Hypothalamus (tissue), 51 donors: Measurements from ENCODE around the gene NRL.
"Not testable (repeated sequence)": the region's sequence is repeated elsewhere in the genome, so short reads cannot be mapped to it uniquely, and the experiment has no call there.

ENCODE experiments used
- DNase-seq, 51 donors: peaks; one replicate each; lab custom pipeline; 2025; lab: John Stamatoyannopoulos, UW

NRL gene

DNA sequence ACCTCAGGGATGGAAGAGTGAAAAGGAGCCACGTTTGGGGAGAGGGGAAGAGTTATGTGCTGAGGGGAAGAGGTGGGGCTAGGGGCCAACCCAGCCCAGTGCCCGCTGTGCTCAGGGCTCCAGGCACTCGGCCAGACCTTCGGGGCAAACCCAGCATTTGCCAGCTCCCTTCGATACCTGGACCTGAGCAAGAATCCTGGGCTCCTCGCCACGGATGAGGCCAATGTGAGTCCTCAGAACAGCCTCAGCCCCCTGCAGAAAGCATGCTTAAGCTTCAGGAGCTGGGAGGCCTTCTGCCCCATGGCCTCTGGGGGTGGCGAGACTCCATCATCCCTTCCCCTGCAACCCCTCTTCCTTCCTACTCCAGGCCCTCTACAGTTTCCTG lies 58.0 kb downstream of the NRL start:
- no peak for DNase-seq

DNA sequence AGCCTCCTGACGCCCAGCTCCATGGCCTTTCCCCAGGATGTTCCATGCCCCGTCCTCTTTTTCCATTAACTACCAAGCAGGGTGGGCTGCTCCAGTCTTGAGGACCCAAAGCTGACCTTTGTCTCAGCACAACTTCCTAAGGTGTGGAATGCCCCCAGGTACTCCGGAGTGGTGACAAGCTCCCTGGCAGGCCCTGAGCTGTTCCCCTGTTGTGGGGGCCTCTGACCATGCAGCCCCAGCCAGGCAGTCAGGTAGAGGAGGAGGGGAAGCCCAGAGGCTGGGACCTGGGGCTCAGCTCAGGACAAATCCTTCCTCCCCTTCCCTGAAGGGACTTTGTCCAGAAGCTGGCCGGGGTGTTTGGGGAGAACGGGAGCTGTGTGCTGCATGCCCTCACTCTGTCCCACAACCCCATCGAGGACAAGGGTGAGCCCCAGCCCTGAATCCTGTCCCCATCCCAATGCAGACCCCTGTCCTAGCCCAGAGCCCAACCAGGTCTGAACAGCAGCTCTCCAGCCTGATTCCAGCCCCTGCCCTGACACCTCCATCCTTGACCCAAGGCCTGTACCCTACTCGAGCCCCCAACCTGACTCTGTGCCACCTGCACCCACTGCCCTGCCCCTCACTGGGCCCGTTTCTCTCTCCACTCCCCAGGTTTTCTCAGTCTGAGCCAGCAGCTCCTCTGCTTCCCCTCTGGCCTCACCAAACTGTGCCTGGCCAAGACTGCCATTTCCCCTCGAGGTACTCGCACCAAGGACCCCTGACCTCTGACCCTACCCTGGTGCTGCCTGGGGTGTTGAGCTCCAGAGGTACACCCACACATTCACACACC lies 58.6 kb downstream of the NRL start:
- no peak for DNase-seq

DNA sequence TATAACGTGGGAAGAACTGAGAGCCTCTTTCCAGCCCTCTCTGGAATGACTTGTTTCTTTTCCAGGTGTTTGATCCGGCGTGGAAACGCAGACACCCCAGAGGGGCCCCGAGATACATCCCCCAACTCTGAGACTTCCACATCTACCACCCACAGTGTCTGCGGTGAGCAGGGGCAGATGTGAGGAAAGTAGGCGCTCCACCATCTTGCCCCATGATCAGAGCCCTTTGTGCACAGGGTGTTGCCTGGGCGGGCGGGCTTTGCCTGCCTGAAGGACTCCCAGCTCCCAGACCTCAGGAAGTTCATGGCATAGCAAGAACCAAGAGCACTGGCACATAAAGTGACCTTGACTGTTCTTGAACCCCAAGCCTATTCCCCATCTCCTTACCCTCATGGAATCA lies 60.1 kb downstream of the NRL start:
- no peak for DNase-seq

DNA sequence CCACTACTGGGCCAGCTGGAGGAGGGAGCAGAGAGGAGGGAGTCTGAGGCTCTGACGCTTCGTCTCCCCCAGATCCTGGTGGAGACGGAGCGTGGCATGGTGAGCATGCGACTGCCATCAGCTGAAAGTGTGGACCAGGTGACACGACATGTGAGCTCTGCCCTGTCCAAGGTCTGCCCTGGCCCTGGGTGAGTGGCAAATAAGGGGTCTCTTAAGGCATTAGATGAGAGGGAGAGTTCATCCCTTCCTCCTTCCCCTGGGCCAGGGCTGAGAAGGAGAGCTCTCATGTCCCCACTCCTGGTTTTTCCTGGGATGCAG lies 60.5 kb downstream of the NRL start:
- no peak for DNase-seq

DNA sequence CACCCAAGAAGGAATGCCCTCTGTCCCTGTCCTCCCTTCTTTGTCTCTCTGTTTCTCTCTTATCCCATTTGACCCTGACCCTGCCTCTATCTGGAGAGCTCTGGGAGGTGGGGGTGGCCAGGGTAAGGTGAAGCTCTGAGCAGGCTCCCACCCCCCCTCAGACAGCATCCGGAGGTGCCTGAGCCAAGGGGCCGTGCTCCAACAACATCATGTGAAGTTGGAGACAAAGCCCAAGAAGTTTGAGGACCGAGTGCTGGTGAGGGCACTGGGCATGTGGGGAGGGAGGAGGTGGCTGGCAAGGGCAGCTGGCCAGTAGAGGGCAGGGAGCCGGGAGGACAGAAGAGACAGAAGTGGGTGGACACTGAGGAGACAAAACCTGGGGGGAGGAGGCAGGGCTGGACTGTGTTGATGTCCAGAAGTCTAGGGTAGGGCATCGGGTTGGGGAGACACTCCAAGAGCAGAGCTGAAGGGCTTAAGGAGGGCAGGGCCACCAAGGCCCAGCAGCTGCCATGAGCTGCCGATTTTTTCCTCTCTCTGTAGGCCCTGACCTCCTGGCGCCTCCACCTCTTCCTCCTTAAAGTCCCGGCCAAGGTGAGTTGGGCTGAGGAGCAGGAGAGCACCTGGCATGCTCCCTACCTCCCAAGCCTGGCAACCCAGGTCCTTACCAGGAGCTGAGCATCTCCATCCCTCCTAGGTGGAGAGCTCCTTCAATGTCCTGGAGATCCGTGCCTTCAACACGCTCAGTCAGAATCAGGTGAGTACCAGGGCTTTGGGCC lies 61.0 kb downstream of the NRL start:
- peak in 5 of 51 donors; percentile 7 to 35 (median 17) for DNase-seq

DNA sequence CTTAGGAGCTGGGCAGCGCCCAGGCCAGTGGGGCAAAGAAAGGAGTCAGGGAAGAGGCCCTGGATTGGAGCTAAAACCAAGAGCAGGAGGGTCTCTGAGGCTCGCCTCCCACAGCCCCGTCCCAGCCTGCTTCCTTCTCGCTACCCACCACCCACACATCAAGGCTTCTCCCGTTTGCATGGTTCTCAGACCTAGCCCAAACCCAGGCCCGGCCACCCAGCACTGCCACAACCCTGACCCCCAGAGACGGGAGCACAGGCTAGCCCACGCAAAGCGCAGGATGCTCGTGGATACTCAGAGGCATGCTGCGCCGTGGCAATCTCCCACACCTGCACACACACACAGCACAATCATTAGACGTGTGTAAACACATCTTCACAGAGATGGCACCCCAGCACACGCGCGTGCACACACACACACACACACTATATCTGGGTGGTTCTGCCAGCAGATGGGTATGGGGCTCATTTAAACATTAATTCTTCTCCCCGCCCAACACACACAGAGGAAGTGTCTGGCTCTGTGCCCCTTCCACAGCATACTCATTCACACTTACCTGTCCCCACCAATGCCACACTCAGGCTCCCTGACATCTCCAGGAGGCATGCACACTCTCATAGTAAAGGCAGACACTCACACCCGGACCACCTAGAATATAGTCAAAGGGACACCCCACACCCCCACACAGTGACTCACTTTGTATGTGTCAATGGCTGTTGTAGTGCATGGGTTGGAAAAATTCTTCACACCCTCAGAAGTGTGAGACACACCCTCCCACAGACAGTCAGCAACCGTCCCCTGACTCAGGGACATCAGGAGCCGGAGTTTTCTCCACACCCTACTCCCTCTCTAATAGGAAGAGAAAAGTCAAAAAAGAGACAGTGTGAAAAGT lies 61.8 kb downstream of the NRL start:
- peak in 2 of 51 donors; percentile 21 to 62 for DNase-seq

DNA sequence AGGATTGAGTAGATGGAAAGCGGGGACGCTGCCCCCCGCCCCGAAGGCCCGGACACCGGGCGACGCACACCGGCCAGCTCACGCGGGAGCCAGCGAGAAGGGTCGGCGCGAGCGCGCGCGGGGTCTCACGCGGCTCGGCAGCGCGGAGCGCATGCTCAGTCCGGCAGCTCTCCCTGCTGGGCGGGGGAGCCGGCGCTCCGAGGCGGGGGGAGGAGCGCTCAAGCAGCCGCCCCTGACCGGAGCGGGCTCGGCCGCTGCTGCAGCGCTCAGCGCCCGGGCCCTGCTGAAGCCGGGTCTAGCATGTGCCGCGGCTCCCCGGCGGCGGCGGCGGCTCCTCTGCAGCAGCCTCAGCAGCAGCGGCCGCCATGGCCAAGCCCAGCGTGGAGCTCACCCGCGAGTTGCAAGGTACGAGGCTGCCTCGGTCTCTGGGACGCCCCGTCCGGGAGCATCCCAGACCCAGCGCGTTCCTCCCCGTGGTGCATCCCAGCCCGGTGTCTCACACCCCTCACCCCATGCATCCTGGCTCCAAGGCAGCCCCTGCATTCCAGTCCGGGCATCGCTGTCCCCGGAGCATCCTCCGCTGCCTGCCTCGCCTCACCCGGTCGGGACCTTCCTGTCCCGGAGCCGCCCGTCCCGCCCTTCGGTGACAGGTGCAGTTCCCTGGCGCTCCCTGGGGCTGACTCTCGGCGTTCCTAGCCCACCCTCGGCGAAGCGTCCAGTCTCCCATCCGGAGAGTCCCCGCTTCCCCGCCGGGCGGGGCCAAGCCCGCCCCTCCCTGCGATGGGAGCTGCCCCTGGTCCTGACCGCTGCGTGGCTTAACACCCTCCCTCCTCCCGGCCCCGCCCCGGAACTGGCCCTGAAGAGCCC lies 62.7 kb downstream of the NRL start, which contains the start of gene CARMIL3:
CARMIL3 (plus strand) TSS at position 221 of the 867 bp plus-strand sequence; CDS start at position 366, 145 bp downstream.
- DNase-seq: peak in 46 of 51 donors; percentile 27 to 85 (median 68)

DNA sequence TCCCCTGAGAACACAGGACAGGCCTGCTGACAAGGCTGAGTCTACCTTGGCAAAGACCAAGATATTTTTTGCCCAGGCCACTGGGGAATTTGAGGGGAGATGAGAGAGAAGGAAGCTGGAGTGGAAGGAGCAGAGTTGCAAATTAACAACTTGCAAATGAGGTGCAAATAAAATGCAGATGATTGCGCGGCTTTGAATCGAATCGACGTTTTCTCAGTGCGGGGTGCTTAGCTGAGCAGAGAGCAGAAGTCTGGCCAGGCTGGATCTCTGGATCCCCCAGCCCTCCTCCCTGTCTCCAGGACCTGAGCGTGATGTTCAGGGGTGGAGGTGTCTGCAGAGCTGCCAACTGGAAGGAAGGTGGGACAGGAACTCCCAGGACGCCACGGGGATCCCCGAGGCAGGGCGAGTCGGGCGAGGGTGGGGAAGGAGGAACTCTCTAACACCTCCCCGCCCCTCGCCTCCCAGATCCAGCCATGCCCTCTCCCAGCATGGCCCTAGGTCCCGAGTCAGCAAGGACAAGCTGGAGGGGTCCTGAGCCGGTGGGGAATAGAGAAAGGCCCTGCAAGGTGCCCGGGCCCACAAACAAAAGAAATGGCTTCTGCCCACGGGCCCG lies 63.5 kb downstream of the NRL start:
- DNase-seq: peak in 14 of 51 donors; percentile 24 to 84 (median 52)

DNA sequence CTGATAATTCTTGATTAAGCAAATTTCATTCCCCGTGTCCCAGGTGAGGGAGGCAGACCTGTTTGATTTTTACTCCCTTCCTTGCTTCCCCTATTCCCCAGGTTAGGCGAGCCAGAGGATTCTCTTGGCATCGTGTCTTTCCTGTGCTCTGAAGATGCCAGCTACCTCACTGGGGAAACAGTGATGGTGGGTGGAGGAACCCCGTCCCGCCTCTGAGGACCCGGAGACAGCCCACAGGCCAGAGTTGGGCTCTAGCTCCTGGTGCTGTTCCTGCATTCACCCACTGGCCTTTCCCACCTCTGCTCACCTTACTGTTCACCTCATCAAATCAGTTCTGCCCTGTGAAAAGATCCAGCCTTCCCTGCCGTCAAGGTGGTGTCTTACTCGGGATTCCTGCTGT lies 64.0 kb downstream of the NRL start:
- not testable (repeated sequence) for DNase-seq

DNA sequence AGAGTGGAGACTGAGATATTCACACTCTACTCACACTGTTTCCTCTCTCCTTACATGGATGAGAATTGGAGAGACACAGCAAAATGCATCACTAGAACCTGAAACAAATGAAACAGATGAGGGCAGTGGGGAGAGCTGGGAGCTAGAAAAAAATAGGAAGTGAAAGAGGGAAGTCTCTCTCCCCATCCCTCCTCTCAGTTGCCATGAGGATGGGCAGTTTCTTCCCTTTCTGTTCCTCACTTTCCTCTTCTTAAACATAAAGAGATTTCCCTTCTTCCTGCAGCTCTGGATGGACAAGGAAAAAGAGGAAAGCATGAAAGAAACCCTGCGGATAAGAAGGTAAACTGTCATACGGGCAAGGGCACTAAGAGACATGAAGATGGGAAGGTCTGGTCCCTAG lies 65.7 kb downstream of the NRL start:
- DNase-seq: not testable (repeated sequence)

DNA sequence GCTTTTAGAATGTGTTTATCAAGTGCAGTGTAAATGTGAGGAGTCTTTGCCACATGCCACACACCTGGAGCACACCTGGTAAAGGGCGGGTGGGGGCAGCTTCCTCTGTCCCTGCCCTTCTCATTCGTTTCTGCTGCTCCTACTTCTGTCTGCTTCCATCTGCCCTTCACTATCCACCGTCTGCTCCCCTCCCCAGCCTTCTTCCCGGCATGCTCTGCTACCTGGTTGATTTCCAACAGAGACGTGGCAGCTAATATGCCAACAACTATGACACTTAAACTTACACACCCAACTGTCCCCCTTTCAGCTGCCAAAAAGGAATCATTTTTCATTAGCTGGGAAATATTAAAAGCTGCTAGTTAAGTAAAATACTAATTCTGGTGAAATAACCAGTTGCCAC lies 72.0 kb downstream of the NRL start:
- DNase-seq: no peak

DNA sequence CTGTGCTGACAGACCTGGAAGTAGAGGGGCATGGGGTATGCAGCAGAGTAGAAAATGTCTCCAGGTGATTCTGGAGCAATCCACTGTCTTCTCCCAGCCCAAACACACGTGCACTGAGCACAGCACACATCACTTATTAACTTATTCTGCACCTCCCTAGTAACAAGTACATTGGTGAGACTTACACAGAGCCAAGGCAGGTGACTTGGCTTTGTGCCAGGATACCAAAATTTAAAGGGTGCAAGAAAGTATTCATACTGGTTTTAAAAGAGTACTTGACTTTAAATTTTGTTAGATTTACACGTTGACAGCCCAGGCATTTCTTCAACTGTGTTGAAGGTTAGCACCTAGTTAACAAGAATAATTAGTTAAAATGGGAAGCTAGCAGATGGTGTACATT lies 74.1 kb downstream of the NRL start:
- DNase-seq: no peak

DNA sequence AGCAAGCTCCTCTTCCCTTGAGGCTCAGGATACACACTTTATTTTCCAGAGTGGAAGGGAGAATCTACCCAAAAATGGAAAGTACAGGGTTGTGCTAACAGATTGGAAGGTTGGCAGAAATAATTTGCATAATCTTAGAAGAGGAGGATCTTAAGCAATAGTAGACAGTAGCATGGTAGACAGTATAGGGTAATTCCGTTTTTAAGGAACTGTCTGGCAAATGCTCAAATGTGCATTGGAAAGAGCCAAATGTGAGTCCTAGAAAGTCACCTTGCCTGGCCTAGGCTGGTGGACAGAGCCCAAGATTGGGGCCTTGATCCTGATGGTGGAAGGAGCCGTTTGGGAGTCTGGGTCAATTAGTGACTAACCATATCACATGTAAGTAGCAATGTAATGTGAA lies 76.1 kb downstream of the NRL start:
- DNase-seq: no peak

DNA sequence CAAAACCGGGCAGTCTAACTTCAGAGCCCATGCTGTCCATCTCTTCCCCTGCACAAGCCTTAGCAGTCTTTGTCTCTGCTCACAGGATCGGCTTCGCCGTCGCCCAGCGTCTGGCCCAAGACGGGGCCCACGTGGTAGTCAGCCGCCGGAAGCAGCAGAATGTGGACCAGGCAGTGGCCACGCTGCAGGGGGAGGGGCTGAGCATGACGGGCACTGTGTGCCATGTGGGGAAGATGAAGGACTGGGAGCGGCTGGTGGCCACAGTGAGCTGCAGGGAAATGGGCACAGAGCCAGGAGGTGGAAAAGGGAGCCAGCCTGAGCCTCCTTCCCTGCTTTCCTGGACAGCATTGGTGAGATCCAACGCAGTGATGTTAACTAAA lies 77.1 kb downstream of the NRL start:
- peak in 3 of 51 donors; percentile 9 to 27 (median 19) for DNase-seq

DNA sequence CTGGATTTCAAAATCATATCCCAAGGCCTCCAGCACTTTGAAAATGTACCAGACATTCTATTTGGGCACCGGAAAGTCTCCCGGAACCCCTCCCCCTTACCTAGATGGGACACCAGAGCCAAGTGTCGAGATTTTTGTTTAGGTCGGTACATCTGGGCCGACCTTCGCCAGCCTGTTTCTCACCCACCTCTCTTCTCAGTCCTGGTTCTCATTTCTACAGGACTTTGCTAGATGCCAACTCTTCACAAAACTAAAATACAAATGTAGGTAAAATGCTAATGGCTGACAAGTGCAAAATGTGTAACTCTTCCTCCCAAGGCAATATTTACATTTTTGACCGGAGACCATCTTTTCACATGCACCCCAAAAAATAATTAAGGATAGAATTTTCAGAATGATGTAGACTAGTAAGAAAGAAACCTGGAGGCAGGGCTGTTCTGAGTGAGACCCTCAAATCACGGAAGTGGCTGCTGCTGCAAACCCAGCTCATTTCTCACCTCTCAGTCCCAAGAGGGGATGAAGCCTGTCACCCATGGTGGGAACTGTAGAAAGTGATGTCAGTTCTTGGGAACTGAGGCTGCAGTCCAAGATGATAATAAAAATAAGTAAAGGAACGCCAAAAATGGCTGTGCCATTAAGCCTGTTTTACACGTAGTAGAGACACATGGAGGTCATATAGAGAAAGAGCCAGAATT lies 77.6 kb downstream of the NRL start:
- not testable (repeated sequence) for DNase-seq

DNA sequence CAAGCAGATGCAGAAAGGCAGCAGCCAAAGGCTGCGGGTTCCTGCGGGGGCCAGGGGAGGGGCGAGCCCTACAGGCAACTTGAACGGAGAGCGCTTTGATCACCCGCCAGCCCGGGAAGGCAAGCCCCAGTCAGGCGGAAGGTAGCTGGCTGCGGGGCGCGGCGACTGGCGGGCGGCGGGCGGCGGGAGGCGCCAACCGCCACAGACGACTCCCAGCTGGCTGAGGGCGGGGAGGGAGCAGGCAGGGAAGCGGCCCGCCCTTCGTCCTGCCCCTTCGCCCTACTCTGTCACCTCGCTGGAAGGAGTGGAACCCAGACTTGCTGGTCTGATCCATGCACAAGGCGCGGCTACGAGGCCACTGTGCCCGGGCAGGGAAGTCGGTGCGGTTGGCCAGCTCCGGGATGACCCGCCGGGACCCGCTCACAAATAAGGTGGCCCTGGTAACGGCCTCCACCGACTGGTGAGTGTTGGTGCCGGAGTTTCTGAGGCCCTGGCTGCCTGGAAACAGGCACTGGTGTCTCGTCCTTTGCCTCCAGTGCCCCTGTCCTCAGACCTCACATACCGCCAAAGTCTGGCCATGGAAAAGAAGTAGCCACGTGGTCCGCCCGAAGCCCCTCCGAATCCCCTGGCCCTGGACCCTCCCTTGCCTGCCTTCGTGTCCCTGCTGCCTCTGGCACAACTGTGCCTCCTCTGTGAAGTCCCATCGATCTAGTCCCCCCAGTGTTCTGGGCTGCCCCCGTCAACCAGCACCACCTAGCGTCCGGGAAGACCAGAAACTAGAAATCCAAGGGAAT lies 78.4 kb downstream of the NRL start:
- DNase-seq: peak in 48 of 51 donors; percentile 35 to 84 (median 66)

DNA sequence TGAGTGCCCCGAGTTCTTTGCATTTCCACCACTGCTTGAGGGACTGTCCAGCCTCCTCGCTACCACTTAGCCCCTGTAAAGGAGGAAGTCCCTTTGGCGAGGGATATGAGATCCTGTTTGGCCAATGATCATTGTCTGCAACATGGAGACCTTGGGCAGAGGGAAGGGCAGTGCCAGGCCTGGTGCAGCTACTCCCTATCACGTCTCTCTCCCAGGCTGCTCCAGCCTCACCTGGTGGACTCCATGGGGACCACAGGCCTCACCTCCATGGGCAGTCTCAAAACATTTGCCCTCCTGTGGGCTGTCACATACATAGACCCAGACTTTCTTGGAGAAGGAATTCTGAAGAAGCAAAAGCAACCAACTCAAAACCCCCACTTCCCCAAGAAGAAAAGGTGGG lies 79.0 kb downstream of the NRL start:
- not testable (repeated sequence) for DNase-seq
